Neural progenitor cell (in vitro differentiated cells): Measurements from ENCODE around the gene HDLBP. TPM values are rescaled to one million over a fixed set of nuclear protein-coding genes. Genes with fewer than 3 reads are reported as not detected.

ENCODE experiments used
- DNase-seq: peaks from one replicate; pipeline ENCODE4 v3.0.0-alpha.2; 2016; ENCODE audit warnings: low spot score
- H2AFZ ChIP-seq: fragments of 200-600 bp; sonication (generic); replicated peaks from 2 replicates; pipeline ENCODE4 v1.6.1; 2016; ENCODE audit warnings: antibody characterized with exemption
- H3F3A ChIP-seq: fragments of 200-600 bp; sonication (generic); 2 replicates; pipeline ENCODE4 v1.6.1; 2016; ENCODE audit warnings: antibody characterized with exemption, low read depth
- H3K27ac ChIP-seq: fragments of 200-600 bp; sonication (generic); 2 replicates; pipeline ENCODE4 v1.5.1; 2016; ENCODE audit warnings: mild to moderate bottlenecking
- H3K27me3 ChIP-seq: fragments of 200-600 bp; sonication (generic); 2 replicates; pipeline ENCODE4 v1.6.1; 2016; ENCODE audit warnings: mild to moderate bottlenecking, moderate library complexity
- H3K36me3 ChIP-seq: fragments of 200-600 bp; sonication (generic); 2 replicates; pipeline ENCODE4 v1.5.1; 2016
- H3K4me1 ChIP-seq: fragments of 200-600 bp; sonication (generic); 2 replicates; pipeline ENCODE4 v1.6.1; 2016; ENCODE audit warnings: mixed run types
- H3K4me2 ChIP-seq: fragments of 200-600 bp; sonication (generic); 2 replicates; pipeline ENCODE4 v1.6.1; 2016
- H3K4me3 ChIP-seq: fragments of 200-600 bp; sonication (generic); 2 replicates; pipeline ENCODE4 v1.5.1; 2016
- H3K79me2 ChIP-seq: fragments of 200-600 bp; sonication (generic); 2 replicates; pipeline ENCODE4 v1.6.1; 2016; ENCODE audit warnings: low read depth
- H3K9ac ChIP-seq: fragments of 200-600 bp; sonication (generic); 2 replicates; pipeline ENCODE4 v1.6.1; 2016
- H3K9me3 ChIP-seq: fragments of 200-600 bp; sonication (generic); 2 replicates; pipeline ENCODE4 v1.5.1; 2016; ENCODE audit warnings: low read depth
- H4K20me1 ChIP-seq: fragments of 200-600 bp; sonication (generic); 2 replicates; pipeline ENCODE4 v1.6.1; 2016; ENCODE audit warnings: low read depth
- H3K27ac Mint-ChIP-seq: 3 replicates; pipeline ENCODE4 v1.8.0; 2021; ENCODE audit warnings: mixed read lengths
- H3K27me3 Mint-ChIP-seq: 2 replicates; pipeline ENCODE4 v1.8.0; 2022; ENCODE audit warnings: low read depth, mild to moderate bottlenecking, inconsistent platforms, moderate library complexity, mixed read lengths; ENCODE audit not compliant: insufficient read depth
- H3K36me3 Mint-ChIP-seq: 3 replicates; pipeline ENCODE4 v1.8.0; 2021; ENCODE audit warnings: mixed read lengths
- H3K4me1 Mint-ChIP-seq: 3 replicates; pipeline ENCODE4 v1.8.0; 2021; ENCODE audit warnings: mixed read lengths
- H3K4me3 Mint-ChIP-seq: 3 replicates; pipeline ENCODE4 v1.8.0; 2021; ENCODE audit warnings: mild to moderate bottlenecking, moderate library complexity, mixed read lengths
- H3K9me3 Mint-ChIP-seq: 3 replicates; pipeline ENCODE4 v1.8.0; 2020; ENCODE audit warnings: mixed read lengths
- EZH2 ChIP-seq: fragments of 200-600 bp; sonication (generic); IDR thresholded peaks from 2 replicates; pipeline ENCODE4 v1.6.1; 2017; ENCODE audit warnings: antibody characterized with exemption, mild to moderate bottlenecking, moderate library complexity
- EZH2phosphoT487 ChIP-seq: fragments of 200-600 bp; sonication (generic); IDR thresholded peaks from 2 replicates; pipeline ENCODE4 v1.6.1; 2017; ENCODE audit warnings: antibody characterized with exemption
- total RNA-seq: library from RNA; depleted of rRNA; stranded (reverse); fragments of >200 nt; gene quantifications from 2 replicates; pipeline ENCODE4 v1.2.3, GENCODE V29; 2015; ENCODE audit warnings: low replicate concordance
- TF ChIP-seq, protein P1 (sequence below): fragments of 200-600 bp; sonication (generic); IDR thresholded peaks from 2 replicates; pipeline ENCODE4 v1.5.1; 2017; ENCODE audit warnings: antibody characterized with exemption, mild to moderate bottlenecking

HDLBP gene
- total RNA-seq, 1 donor from 2014 or later: 251 TPM

DNA sequence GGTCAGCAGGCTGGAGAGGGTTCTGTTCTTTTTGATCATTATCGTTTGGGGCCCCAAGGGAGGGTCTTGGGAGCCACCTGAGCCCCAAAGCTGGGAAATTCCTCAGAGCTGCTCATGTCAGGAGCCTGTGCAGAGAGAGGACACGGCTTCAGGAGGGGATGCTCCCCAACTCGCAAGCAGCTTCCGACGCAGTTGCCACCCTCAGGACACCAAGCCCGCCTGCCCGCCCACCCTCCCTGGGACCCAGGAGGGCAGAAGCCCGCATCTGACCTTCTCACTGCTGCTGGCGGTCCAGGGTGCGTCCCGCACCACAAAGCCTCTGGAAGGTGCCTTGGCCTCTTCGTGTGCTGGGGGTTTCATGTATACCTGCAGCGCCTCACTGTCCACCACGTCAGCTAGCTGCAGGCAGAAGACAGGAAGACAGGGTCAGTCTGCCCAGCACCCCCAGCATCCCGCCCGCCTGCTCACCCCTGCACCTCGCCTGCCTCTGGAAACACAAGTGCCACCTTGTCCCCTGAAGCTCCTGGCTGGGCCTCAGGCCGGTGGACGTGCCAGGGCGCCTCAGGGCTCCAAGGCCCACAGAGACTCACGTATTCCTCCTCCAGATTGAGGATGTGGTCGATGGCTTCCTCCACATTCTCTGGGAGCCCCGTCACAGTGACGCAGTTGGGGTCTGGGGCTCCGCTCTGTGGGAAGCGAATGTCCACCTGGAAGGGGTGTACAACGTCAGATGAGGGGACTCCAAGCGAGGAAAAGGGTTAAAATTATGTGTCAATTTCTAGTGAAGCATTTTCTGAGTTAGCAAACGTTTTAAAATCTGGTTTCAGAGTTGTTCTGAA, 85.7 kb downstream of the HDLBP start:
- H3K4me3 ChIP-seq: no peak overlapping the region
- no peak overlapping the region for H2AFZ ChIP-seq
- TF ChIP-seq EZH2phosphoT487 (no peak), EZH2 (no peak)
- TF ChIP-seq, protein P1, sequence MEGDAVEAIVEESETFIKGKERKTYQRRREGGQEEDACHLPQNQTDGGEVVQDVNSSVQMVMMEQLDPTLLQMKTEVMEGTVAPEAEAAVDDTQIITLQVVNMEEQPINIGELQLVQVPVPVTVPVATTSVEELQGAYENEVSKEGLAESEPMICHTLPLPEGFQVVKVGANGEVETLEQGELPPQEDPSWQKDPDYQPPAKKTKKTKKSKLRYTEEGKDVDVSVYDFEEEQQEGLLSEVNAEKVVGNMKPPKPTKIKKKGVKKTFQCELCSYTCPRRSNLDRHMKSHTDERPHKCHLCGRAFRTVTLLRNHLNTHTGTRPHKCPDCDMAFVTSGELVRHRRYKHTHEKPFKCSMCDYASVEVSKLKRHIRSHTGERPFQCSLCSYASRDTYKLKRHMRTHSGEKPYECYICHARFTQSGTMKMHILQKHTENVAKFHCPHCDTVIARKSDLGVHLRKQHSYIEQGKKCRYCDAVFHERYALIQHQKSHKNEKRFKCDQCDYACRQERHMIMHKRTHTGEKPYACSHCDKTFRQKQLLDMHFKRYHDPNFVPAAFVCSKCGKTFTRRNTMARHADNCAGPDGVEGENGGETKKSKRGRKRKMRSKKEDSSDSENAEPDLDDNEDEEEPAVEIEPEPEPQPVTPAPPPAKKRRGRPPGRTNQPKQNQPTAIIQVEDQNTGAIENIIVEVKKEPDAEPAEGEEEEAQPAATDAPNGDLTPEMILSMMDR: no peak
- Mint-ChIP-seq H3K4me1 (peaks cover 14% of the 10 kb centered on the region), H3K27ac (no peak overlapping the region), H3K9me3 (no peaks in the 10 kb centered on the region), H3K36me3 (peaks cover 41% of the 10 kb centered on the region), H3K27me3 (peaks cover 10% of the 10 kb centered on the region), H3K4me3 (no peak overlapping the region)
- H3K79me2 ChIP-seq: no peaks in the 10 kb centered on the region
- peaks cover 7% of the 10 kb centered on the region for H4K20me1 ChIP-seq
- no peaks in the 10 kb centered on the region for H3K9me3 ChIP-seq
- no peaks in the 10 kb centered on the region for H3K4me1 ChIP-seq
- H3K9ac ChIP-seq: no peak overlapping the region
- no peak overlapping the region for H3K4me2 ChIP-seq
- no peak for DNase-seq
- no peaks in the 10 kb centered on the region for H3K27me3 ChIP-seq
- H3K36me3 ChIP-seq: no peaks in the 10 kb centered on the region
- peaks cover 2% of the 10 kb centered on the region for H3F3A ChIP-seq
- no peak overlapping the region for H3K27ac ChIP-seq

DNA sequence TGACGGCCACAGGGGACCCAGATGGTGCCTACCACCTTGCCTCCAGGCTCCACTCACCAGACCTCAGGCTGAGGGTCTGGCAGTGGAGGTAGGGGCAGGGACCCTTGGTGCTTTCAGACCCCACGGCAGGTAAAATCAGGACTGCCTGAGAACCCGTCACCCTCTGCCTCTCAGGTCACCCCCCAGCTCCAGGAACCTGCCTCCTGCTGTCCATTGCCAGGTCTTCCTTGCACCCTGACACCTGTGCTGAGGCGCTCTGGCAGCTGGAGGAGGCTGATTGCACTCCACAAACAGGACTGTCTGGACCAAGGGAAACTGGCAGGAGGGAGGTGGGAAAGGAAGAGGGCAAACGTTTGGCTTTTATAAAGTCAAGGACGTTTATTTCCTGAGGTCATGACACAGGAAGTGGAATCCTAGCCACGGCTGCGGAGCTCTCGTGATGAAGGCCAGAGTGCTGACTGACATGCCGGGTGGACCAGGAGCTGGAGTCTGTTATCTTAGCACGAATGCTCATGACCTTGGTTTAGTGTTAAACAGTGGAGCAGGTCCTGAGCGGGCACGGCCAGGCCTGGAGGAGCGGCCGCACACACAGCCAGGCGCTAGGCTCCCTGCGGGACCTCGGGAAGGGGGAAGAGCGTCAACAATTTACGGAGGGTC, 86.5 kb downstream of the HDLBP start:
- Mint-ChIP-seq H3K27me3 (peaks cover 7% of the 10 kb centered on the region), H3K4me3 (no peak overlapping the region), H3K9me3 (no peaks in the 10 kb centered on the region), H3K36me3 (peaks cover 34% of the 10 kb centered on the region), H3K4me1 (peaks cover 22% of the 10 kb centered on the region), H3K27ac (no peak overlapping the region)
- no peaks in the 10 kb centered on the region for H3K9me3 ChIP-seq
- peaks cover 7% of the 10 kb centered on the region for H3K4me1 ChIP-seq
- no peak overlapping the region for H3K4me3 ChIP-seq
- peaks cover 10% of the 10 kb centered on the region for H3F3A ChIP-seq
- TF ChIP-seq, protein P1: no peak
- TF ChIP-seq EZH2phosphoT487: no peak
- no peak for TF ChIP-seq EZH2
- DNase-seq: no peak
- no peaks in the 10 kb centered on the region for H3K79me2 ChIP-seq
- H3K36me3 ChIP-seq: no peaks in the 10 kb centered on the region
- H3K27me3 ChIP-seq: no peaks in the 10 kb centered on the region
- no peak overlapping the region for H2AFZ ChIP-seq
- no peak overlapping the region for H3K4me2 ChIP-seq
- H3K27ac ChIP-seq: no peak overlapping the region
- peaks cover 6% of the 10 kb centered on the region for H4K20me1 ChIP-seq
- H3K9ac ChIP-seq: no peak overlapping the region

DNA sequence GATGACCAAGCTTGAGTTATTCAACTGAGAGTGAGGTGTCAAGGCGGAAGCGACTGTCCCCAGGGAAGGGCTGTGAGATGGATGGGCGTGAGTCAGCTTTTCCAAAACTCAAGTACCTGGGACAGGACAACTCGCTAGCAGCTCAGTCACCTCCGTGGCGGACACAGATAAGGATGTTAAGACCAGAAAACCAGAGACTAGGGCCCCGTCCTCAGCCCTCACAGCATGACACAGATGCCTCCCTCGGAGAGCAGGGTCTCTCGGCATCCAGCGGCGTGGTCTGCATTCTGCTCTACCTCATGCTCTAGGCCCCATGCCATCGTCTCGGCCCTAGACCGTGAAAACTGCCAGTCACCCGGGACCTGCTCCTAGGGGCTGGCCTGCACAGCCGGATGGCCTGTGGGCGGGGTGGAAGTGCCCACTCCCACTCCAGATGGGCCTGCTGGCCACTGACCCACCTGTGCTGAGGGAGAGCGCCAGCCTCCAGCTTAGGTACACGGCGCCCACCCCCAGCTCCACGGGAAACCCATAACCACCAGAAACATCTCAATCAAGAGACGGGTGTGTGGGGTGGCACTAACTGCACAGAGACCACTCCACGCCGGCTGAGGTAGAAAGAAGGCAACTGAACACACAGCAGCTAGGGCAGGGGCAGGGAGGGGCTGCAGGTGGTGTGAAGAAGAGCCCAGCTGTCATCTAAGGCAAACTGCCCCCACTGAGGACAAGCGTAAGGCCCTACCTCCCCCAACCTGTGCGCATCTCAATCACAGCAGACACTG, 87.2 kb downstream of the HDLBP start:
- Histone ChIP-seq H3K27me3 (no peaks in the 10 kb centered on the region), H3K27ac (no peak overlapping the region), H3K36me3 (no peaks in the 10 kb centered on the region), H3F3A (peaks cover 11% of the 10 kb centered on the region), H3K4me1 (peaks cover 10% of the 10 kb centered on the region), H3K4me3 (no peak overlapping the region), H3K79me2 (no peaks in the 10 kb centered on the region), H2AFZ (no peak overlapping the region), H3K9ac (no peak overlapping the region), H3K9me3 (no peaks in the 10 kb centered on the region), H4K20me1 (peaks cover 6% of the 10 kb centered on the region), H3K4me2 (no peak overlapping the region)
- Mint-ChIP-seq H3K27me3 (peaks cover 6% of the 10 kb centered on the region), H3K9me3 (no peaks in the 10 kb centered on the region), H3K27ac (no peak overlapping the region), H3K4me3 (no peak overlapping the region), H3K4me1 (peaks cover 24% of the 10 kb centered on the region), H3K36me3 (peaks cover 27% of the 10 kb centered on the region)
- no peak for DNase-seq
- TF ChIP-seq, protein P1: no peak
- no peak for TF ChIP-seq EZH2
- no peak for TF ChIP-seq EZH2phosphoT487
